Lung (tissue), 12 donors: Measurements from ENCODE around the gene MME. TPM values are rescaled to one million over a fixed set of nuclear protein-coding genes. Genes with fewer than 3 reads are reported as not detected.
"Not testable (repeated sequence)": the region's sequence is repeated elsewhere in the genome, so short reads cannot be mapped to it uniquely, and the experiment has no call there.

Experiments used
- ATAC-seq: fragments of 200-7000 bp; cut with Tn5 transposase; one replicate; pipeline ENCODE4 v1.9.1; 2020; ENCODE audit warnings: moderate number of reproducible peaks; ENCODE audit not compliant: insufficient read depth, low FRiP score
- DNase-seq, 3 donors: peaks; one replicate each; pipeline ENCODE4 v3.0.0-alpha.2; 2013 to 2017
- H3K27ac ChIP-seq, 2 donors: one replicate each; pipeline ENCODE4 v1.5.1; 2013; ENCODE audit warnings: mild to moderate bottlenecking in 2 of 2, moderate library complexity in 2 of 2, control low read depth in 1 of 2, inconsistent platforms in 1 of 2, low read depth in 1 of 2, low read length in 1 of 2
- H3K27me3 ChIP-seq, 3 donors: one replicate each; pipeline ENCODE4 v1.5.1; 2013; ENCODE audit warnings: low read length in 2 of 3; ENCODE audit not compliant: control insufficient read depth in 3 of 3, insufficient read depth in 3 of 3
- H3K36me3 ChIP-seq, 4 donors: one replicate each; pipeline ENCODE4 v1.5.1; 2013; ENCODE audit warnings: low read length in 4 of 4, mild to moderate bottlenecking in 1 of 4, moderate library complexity in 1 of 4; ENCODE audit not compliant: control insufficient read depth in 4 of 4, insufficient read depth in 4 of 4
- H3K4me1 ChIP-seq, 5 donors: one replicate each; pipeline ENCODE4 v1.5.1; 2013; ENCODE audit warnings: low read length in 5 of 5, mild to moderate bottlenecking in 2 of 5, moderate library complexity in 1 of 5; ENCODE audit not compliant: control insufficient read depth in 5 of 5, insufficient read depth in 5 of 5
- H3K4me3 ChIP-seq: one replicate; pipeline ENCODE4 v1.5.1; 2013; ENCODE audit warnings: mild to moderate bottlenecking, control low read depth, moderate library complexity
- H3K9ac ChIP-seq, 2 donors: one replicate each; pipeline ENCODE4 v1.5.1; 2013; ENCODE audit warnings: low read length in 2 of 2, control low read depth in 1 of 2; ENCODE audit not compliant: insufficient read depth in 1 of 2
- H3K9me3 ChIP-seq, 4 donors: one replicate each; pipeline ENCODE4 v1.5.1; 2013; ENCODE audit warnings: low read length in 3 of 4, mild to moderate bottlenecking in 1 of 4, moderate library complexity in 1 of 4; ENCODE audit not compliant: control insufficient read depth in 4 of 4, insufficient read depth in 3 of 4
- CTCF ChIP-seq: IDR thresholded peaks from 2 replicates; pipeline ENCODE4 v1.5.1; 2012; ENCODE audit warnings: mild to moderate bottlenecking; ENCODE audit errors: control extremely low read depth, extremely low read depth
- WGBS, 2 donors: extraction: QIAGEN DNeasy Blood & Tissue Kit; methylation state at CpG; one replicate each; pipeline ENCODE4 v1.1.7; 2013; 5-methylcytosine and 5-hydroxymethylcytosine counted together
- polyA plus RNA-seq, 2 donors: library from polyadenylated mRNA; stranded (reverse); fragments of 200-250 nt; gene quantifications; one replicate each; pipeline ENCODE4 v1.2.1, GENCODE V29; 2013
- total RNA-seq, 2 donors: library from RNA; depleted of rRNA in 1 of 2; stranded (reverse); fragments of >200 nt in 1 of 2; gene quantifications; one replicate each; pipeline ENCODE4 v1.2.1, GENCODE V29; 2014 to 2021
- donor health status: control.
- donor health status: control.
- donor health status: Bipolar disorder and iron deficiency.
- donor health status: healthy.
- donor health status: DM: yes; HTN: yes; CAD: no.

Gene MME
- total and polyA plus RNA-seq, 4 donors: 7.9 to 41.0 (median 9.2) TPM

GRCh38 chr3:155129396-155129795, 49.3 kb downstream of the MME start:
- H3K36me3 ChIP-seq: no peaks in the 10 kb centered on the region
- DNase-seq (no peak), ATAC-seq (no peak)
- H3K9ac ChIP-seq: no peak overlapping the region
- WGBS, 2 donors: 65 to 73% methylated on average over 2 of the region's 2 CpGs
- H3K4me3 ChIP-seq: no peak overlapping the region
- TF ChIP-seq CTCF: no peak
- H3K9me3 ChIP-seq: no peaks in the 10 kb centered on the region
- H3K27ac ChIP-seq: no peak overlapping the region
- no peaks in the 10 kb centered on the region for H3K4me1 ChIP-seq
- H3K27me3 ChIP-seq: no peaks in the 10 kb centered on the region

GRCh38 chr3:155130001-155130400, 49.9 kb downstream of the MME start:
- H3K4me1 ChIP-seq: no peaks in the 10 kb centered on the region
- ATAC-seq (no peak), DNase-seq (no peak)
- H3K27ac ChIP-seq: no peak overlapping the region
- no peaks in the 10 kb centered on the region for H3K27me3 ChIP-seq
- TF ChIP-seq CTCF: no peak
- no peak overlapping the region for H3K9ac ChIP-seq
- H3K9me3 ChIP-seq: no peaks in the 10 kb centered on the region
- no peaks in the 10 kb centered on the region for H3K36me3 ChIP-seq
- no peak overlapping the region for H3K4me3 ChIP-seq

- Histone ChIP-seq H3K9me3 (no peaks in the 10 kb centered on the region), H3K9ac (no peak overlapping the region), H3K4me1 (no peaks in the 10 kb centered on the region), H3K27me3 (no peaks in the 10 kb centered on the region), H3K36me3 (no peaks in the 10 kb centered on the region), H3K27ac (no peak overlapping the region), H3K4me3 (no peak overlapping the region)
- 83 to 90% methylated on average over 4 of the region's 4 CpGs for WGBS, 2 donors
- no peak for ATAC-seq
- DNase-seq: no peak
- no peak for TF ChIP-seq CTCF
Measured at GRCh38 chr3:155131104-155131503, 51.0 kb downstream of the MME start.

- H3K4me1 ChIP-seq, ATAC-seq, H3K36me3 ChIP-seq, H3K4me3 ChIP-seq, DNase-seq, H3K9me3 ChIP-seq, H3K9ac ChIP-seq, H3K27ac ChIP-seq, H3K27me3 ChIP-seq: not testable (repeated sequence)
- WGBS, 2 donors: 67 to 92% methylated on average over 1 of the region's 1 CpG
Measured at GRCh38 chr3:155134311-155134710, 54.2 kb downstream of the MME start.
